GM18502 (cell line): Measurements from ENCODE around the gene SEC31B.

Source experiments
- ATAC-seq: cut with Tn5 transposase; IDR thresholded peaks from one replicate; pipeline ENCODE4 v1.9.1; 2021; ENCODE audit warnings: mild to moderate bottlenecking; ENCODE audit not compliant: unreplicated experiment, poor library complexity

SEC31B gene

GRCh38 chr10:100519311-100520051 is at the start of gene SEC31B:
TSS of gene SEC31B (minus strand) at chr10:100519861. CDS start at chr10:100516952, 2,909 bp downstream.
- ATAC-seq, result no peak

- ATAC-seq, result no peak
Measured at GRCh38 chr10:100568912-100569311, 49.3 kb upstream of the SEC31B start.

- no peak for ATAC-seq
Measured at GRCh38 chr10:100567826-100568225, 48.2 kb upstream of the SEC31B start.

- no peak for ATAC-seq
Measured at GRCh38 chr10:100567249-100567648, 47.6 kb upstream of the SEC31B start.

- no peak for ATAC-seq
Measured at GRCh38 chr10:100566561-100566960, 46.9 kb upstream of the SEC31B start.

- ATAC-seq, result no peak
Measured at GRCh38 chr10:100565206-100565985, 45.7 kb upstream of the SEC31B start.

- ATAC-seq, result peak; percentile 59
Measured at GRCh38 chr10:100562008-100562672, 42.5 kb upstream of the SEC31B start.

GRCh38 chr10:100561005-100561404 is 41.3 kb upstream of the SEC31B start:
- ATAC-seq, result no peak

- ATAC-seq, result no peak
Measured at GRCh38 chr10:100560248-100560647, 40.6 kb upstream of the SEC31B start.

- no peak for ATAC-seq
Measured at GRCh38 chr10:100554902-100555301, 35.2 kb upstream of the SEC31B start.

- no peak for ATAC-seq
Measured at GRCh38 chr10:100553929-100554328, 34.3 kb upstream of the SEC31B start.

- no peak for ATAC-seq
Measured at GRCh38 chr10:100551738-100552137, 32.1 kb upstream of the SEC31B start.

GRCh38 chr10:100551196-100551595 is 31.5 kb upstream of the SEC31B start:
- no peak for ATAC-seq

GRCh38 chr10:100544950-100545349 is 25.3 kb upstream of the SEC31B start:
- ATAC-seq, result no peak

GRCh38 chr10:100537475-100537874 is 17.8 kb upstream of the SEC31B start:
- ATAC-seq, result no peak

- peak; percentile 96 for ATAC-seq
Measured at GRCh38 chr10:100535715-100536353, 16.2 kb upstream of the SEC31B start, which contains the start of gene HIF1AN. TSS of gene HIF1AN (plus strand) at chr10:100535943. CDS start at chr10:100535959, 16 bp downstream.

GRCh38 chr10:100535338-100535714 is 15.7 kb upstream of the SEC31B start:
- peak; percentile 4 for ATAC-seq

- no peak for ATAC-seq
Measured at GRCh38 chr10:100534726-100535125, 15.1 kb upstream of the SEC31B start.

- no peak for ATAC-seq
Measured at GRCh38 chr10:100531761-100532160, 12.1 kb upstream of the SEC31B start.

- ATAC-seq, result peak; percentile 60
Measured at GRCh38 chr10:100529475-100530298, 10.0 kb upstream of the SEC31B start, which contains the start of gene NDUFB8. TSS of gene NDUFB8 (minus strand) at chr10:100529871. CDS start at chr10:100529851, 20 bp downstream.
